ENCODE results near the gene ATG7.
A peak's percentile ranks its signal among the peaks of the same experiment; 100 is the strongest.
"Not testable (repeated sequence)": the region's sequence is repeated elsewhere in the genome, so short reads cannot be mapped to it uniquely, and the experiment has no call there.

Gene ATG7

GRCh38 chr3:11595024-11595423, 322.8 kb downstream of the ATG7 start:
- not testable (repeated sequence) for ATAC-seq (replicated peaks; ENCODE audit: extremely low read depth, poor library complexity, severe bottlenecking); DNase-seq (ENCODE audit: low spot score in 2 of 2); H3K9me3 Mint-ChIP-seq; H3K27me3 Mint-ChIP-seq; H3K4me3 Mint-ChIP-seq; H3K36me3 Mint-ChIP-seq (ENCODE audit: insufficient read depth)
- peaks cover 51% of the 10 kb centered on the region for H3K4me1 Mint-ChIP-seq
- peak overlapping the region; percentile 35 for H3K27ac Mint-ChIP-seq (ENCODE audit: low read depth)

DNA sequence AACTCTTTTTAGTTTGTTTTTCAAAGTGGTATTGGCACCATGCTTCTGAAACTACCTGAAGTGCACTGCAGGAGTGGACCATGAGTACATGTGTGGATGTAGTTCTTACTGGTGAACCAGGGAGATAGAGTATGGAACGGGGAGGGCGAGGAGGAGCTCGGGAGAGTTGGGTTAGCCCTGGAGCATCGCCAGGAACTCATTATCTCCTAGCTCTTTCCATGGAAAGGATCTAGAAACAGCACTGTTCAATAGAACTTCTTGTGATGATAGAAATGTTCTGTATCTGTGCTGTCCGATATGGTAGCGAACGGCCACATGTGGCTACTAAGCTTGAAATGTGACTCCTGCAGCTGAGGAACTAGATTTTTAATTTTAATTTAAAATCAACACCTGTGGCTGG, 324.2 kb downstream of the ATG7 start:
- peaks cover 41% of the 10 kb centered on the region for H3K4me1 Mint-ChIP-seq
- H3K27me3 Mint-ChIP-seq, result no peaks in the 10 kb centered on the region
- ATAC-seq (replicated peaks; ENCODE audit: extremely low read depth, poor library complexity, severe bottlenecking), result no peak
- H3K4me3 Mint-ChIP-seq, result no peak overlapping the region
- H3K36me3 Mint-ChIP-seq (ENCODE audit: insufficient read depth), result peaks cover 12% of the 10 kb centered on the region
- no peak overlapping the region for H3K27ac Mint-ChIP-seq (ENCODE audit: low read depth)
- DNase-seq (ENCODE audit: low spot score in 2 of 2), result no peak
- H3K9me3 Mint-ChIP-seq, result no peaks in the 10 kb centered on the region

DNA sequence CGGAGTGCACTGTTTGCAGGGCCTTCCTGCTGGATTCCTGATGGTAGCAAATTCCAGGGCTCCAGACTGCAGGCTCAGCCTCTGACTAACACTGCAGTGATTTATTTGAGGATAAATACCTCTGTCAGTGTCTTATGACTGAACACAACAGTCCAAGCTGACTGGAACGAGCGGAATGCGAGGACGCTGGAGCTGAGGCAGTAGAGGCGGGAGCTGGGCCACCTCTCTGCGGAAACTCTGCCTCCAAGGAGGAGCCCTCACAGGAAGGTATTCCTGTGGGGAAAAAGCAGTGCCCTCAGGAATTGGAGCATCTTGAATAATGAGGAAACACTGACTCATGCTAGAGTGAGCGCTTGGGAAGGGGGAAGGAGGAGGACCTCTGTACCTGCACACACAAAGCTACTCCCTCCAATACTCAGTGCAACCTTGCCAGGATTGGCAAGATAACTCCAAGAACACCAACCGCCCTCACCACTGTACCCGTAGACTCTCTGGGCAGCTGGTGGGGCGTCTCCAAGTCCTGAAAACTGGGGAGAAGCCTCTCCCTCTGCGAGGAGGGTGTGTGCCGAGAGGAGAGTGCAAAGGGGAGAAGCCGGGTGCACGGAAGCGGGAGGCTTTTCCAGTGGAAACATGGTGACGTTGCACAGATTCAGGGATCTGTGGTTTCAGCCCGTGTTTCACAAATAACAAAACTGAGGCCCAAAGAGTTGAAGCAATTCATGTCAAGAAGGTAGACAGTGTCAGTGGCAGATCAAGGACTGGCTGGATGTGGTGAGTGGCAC, 328.5 kb downstream of the ATG7 start:
- no peak overlapping the region for H3K27ac Mint-ChIP-seq (ENCODE audit: low read depth)
- H3K27me3 Mint-ChIP-seq, result no peaks in the 10 kb centered on the region
- no peak overlapping the region for H3K4me3 Mint-ChIP-seq
- DNase-seq (ENCODE audit: low spot score in 2 of 2) (no peak), ATAC-seq (replicated peaks; ENCODE audit: extremely low read depth, poor library complexity, severe bottlenecking) (no peak)
- peaks cover 11% of the 10 kb centered on the region for H3K36me3 Mint-ChIP-seq (ENCODE audit: insufficient read depth)
- no peaks in the 10 kb centered on the region for H3K9me3 Mint-ChIP-seq
- peaks cover 18% of the 10 kb centered on the region for H3K4me1 Mint-ChIP-seq

- ATAC-seq (replicated peaks; ENCODE audit: extremely low read depth, poor library complexity, severe bottlenecking) (no peak), DNase-seq (ENCODE audit: low spot score in 2 of 2) (no peak)
- Mint-ChIP-seq H3K9me3 (no peaks in the 10 kb centered on the region), H3K27me3 (no peaks in the 10 kb centered on the region), H3K4me3 (no peak overlapping the region), H3K27ac (ENCODE audit: low read depth) (no peak overlapping the region), H3K36me3 (ENCODE audit: insufficient read depth) (peaks cover 11% of the 10 kb centered on the region), H3K4me1 (peaks cover 26% of the 10 kb centered on the region)
Measured at GRCh38 chr3:11601446-11602238, 329.4 kb downstream of the ATG7 start.

DNA sequence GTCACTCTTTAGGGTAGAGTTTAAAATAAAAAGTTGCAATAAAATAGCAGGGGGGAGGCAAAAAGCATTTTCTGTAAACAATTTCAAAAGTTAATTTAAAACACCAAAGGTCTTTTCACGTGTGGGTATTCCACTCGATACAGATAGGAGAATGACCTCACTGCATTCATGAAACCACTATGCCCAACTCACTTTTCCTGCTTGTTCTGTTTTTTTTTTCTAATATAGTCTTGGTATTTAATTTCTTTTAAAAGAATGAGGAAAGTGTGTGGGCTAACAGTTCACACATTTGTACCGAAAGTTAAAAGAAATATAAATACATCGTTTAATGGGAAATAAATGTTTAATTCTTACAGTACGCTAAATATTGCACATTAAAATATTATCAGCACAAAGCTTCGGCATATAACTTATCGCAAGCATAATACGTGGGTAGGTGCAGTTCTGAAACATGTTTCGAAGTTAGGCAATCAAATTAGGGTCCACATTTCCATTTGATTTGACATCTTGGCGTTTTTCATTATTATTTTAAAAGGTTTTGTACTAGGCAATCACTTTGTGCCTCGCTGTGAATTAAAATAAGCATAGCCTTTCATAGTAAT, 330.1 kb downstream of the ATG7 start:
- H3K4me3 Mint-ChIP-seq, result no peak overlapping the region
- ATAC-seq (replicated peaks; ENCODE audit: extremely low read depth, poor library complexity, severe bottlenecking), result no peak
- H3K4me1 Mint-ChIP-seq, result peaks cover 33% of the 10 kb centered on the region
- no peak overlapping the region for H3K27ac Mint-ChIP-seq (ENCODE audit: low read depth)
- H3K27me3 Mint-ChIP-seq, result no peaks in the 10 kb centered on the region
- no peak for DNase-seq (ENCODE audit: low spot score in 2 of 2)
- no peaks in the 10 kb centered on the region for H3K9me3 Mint-ChIP-seq
- peaks cover 11% of the 10 kb centered on the region for H3K36me3 Mint-ChIP-seq (ENCODE audit: insufficient read depth)

DNA sequence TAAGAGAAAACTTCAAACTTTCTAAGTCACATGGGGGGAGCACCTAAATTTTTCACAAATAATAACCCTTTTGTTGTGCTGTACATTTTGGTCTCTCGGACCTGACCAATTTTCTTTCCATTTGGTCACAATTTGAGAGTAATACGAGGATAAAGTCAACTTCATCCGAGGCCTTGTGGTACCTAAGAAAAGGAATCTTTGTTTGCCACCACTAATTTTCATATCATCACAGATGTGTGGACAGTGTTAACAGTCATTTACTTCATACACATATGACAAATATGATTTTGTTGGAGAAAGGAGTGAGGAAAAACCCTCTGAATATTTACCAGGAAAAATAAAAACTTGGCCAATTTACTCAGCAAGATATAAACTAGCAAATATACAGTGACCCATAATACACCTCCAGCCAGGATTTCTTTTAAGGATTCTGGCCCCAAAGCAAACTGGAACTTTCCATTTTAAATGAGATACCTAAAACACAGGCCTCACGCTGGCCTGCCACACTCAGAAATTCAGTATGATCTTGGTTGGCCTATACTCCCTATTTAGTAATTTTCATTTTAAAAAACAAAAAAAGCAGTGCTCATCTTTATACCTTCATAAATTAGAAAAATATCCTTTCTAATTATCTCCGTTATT, 330.8 kb downstream of the ATG7 start:
- Mint-ChIP-seq H3K36me3 (ENCODE audit: insufficient read depth) (peaks cover 9% of the 10 kb centered on the region), H3K27ac (ENCODE audit: low read depth) (no peak overlapping the region), H3K9me3 (no peaks in the 10 kb centered on the region), H3K27me3 (no peaks in the 10 kb centered on the region), H3K4me3 (no peak overlapping the region), H3K4me1 (peaks cover 34% of the 10 kb centered on the region)
- no peak for ATAC-seq (replicated peaks; ENCODE audit: extremely low read depth, poor library complexity, severe bottlenecking)
- DNase-seq (ENCODE audit: low spot score in 2 of 2), result no peak

DNA sequence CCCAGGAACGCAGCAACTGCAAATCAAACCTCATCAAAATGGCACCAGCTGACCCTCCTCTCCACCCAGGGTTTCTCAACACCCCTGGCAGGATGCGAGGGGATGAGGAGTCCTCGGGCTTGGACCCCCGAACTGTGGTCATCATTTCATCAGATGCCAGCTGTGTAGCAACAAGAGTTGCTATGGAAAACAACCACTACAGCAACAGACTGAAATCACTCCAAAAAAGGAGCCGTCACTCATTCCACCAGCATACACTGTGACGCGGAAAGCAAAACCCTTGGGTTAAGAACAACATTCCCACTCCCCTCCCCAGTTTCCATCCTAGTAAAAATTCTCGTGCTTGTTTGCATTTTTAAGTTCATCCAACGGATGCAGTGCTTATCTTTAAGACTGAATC, 331.4 kb downstream of the ATG7 start:
- H3K4me3 Mint-ChIP-seq, result no peak overlapping the region
- peaks cover 8% of the 10 kb centered on the region for H3K36me3 Mint-ChIP-seq (ENCODE audit: insufficient read depth)
- no peak overlapping the region for H3K27ac Mint-ChIP-seq (ENCODE audit: low read depth)
- H3K4me1 Mint-ChIP-seq, result peaks cover 27% of the 10 kb centered on the region
- H3K9me3 Mint-ChIP-seq, result no peaks in the 10 kb centered on the region
- ATAC-seq (replicated peaks; ENCODE audit: extremely low read depth, poor library complexity, severe bottlenecking) (no peak), DNase-seq (ENCODE audit: low spot score in 2 of 2) (no peak)
- H3K27me3 Mint-ChIP-seq, result no peaks in the 10 kb centered on the region

DNA sequence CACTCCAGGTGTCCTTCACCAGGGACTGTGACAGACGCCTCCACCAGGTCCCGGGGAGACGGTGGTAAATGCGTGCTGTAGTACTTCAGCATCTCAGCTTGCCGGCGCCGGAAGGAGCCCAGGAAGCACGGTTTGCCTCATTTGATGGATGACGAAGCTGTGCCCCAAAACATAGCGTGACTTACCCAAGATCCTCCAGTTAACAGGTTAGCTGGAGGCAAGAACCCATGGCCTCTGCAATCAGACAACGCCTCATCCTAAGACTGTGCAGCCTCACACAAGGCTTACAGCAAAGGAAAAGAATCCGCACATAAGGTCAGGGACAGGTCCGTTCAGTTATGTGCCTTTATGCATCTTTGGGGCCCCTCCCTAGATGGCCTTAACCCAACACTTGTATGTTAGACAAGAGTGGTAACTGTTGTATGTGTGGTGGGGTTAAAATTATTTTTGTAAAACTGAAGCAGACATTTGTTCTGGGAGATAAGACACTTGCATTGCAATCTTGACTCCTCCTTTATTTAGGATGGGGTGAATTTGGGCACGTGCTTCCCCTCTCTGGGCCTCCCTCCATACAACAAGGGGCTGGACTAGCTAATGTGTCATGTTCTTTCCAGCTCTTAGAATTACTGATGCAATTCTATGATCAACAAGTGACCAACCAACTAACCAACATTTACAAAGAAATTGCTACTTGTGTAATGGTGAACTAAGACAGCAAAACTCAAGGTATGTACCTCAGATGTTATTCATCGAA, 332.1 kb downstream of the ATG7 start:
- Mint-ChIP-seq H3K27me3 (no peaks in the 10 kb centered on the region), H3K4me1 (peaks cover 26% of the 10 kb centered on the region), H3K9me3 (no peaks in the 10 kb centered on the region), H3K36me3 (ENCODE audit: insufficient read depth) (peaks cover 8% of the 10 kb centered on the region), H3K27ac (ENCODE audit: low read depth) (no peak overlapping the region), H3K4me3 (no peak overlapping the region)
- no peak for DNase-seq (ENCODE audit: low spot score in 2 of 2)
- ATAC-seq (replicated peaks; ENCODE audit: extremely low read depth, poor library complexity, severe bottlenecking), result no peak

- H3K4me1 Mint-ChIP-seq, result peaks cover 37% of the 10 kb centered on the region
- no peaks in the 10 kb centered on the region for H3K9me3 Mint-ChIP-seq
- H3K4me3 Mint-ChIP-seq, result no peak overlapping the region
- H3K36me3 Mint-ChIP-seq (ENCODE audit: insufficient read depth), result peaks cover 7% of the 10 kb centered on the region
- DNase-seq (ENCODE audit: low spot score in 2 of 2), result no peak
- ATAC-seq (replicated peaks; ENCODE audit: extremely low read depth, poor library complexity, severe bottlenecking), result no peak
- peak overlapping the region; percentile 32 for H3K27ac Mint-ChIP-seq (ENCODE audit: low read depth)
- H3K27me3 Mint-ChIP-seq, result no peaks in the 10 kb centered on the region
Measured at GRCh38 chr3:11605398-11605797, 333.2 kb downstream of the ATG7 start.

DNA sequence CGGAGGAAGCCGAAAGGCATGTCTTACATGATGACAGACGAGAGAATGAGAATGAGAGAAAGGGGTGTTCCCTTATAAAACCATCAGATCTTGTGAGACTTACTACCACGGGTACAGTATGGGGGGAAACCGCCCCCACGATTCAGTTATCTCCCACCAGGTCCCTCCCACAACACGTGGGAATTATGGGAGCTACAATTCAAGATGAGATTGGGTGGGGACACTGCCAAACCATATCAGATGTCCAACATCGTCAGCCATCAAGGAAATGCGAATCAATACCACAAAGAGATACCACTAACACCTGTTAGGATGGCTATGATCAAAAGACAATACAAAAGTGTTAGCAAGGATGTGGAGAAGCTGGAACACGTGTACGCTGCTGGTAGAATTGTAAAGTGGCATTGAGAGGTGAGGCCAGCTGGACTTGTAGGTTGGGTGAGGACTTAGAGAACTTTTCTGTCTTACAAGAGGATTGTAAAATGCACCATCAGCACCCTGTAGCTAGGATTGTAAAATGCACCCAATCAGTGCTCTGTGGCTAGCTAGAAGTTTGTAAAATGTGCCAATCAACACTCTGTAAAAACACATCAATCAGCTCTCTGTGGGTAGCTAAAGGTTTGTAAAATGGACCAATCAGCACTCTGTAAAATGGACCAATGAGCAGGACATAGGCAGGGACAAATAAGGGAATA, 334.0 kb downstream of the ATG7 start:
- peaks cover 46% of the 10 kb centered on the region for H3K4me1 Mint-ChIP-seq
- no peaks in the 10 kb centered on the region for H3K27me3 Mint-ChIP-seq
- H3K4me3 Mint-ChIP-seq, result no peak overlapping the region
- peak overlapping the region; percentile 32 for H3K27ac Mint-ChIP-seq (ENCODE audit: low read depth)
- H3K9me3 Mint-ChIP-seq, result no peaks in the 10 kb centered on the region
- peaks cover 4% of the 10 kb centered on the region for H3K36me3 Mint-ChIP-seq (ENCODE audit: insufficient read depth)
- DNase-seq (ENCODE audit: low spot score in 2 of 2) (no peak), ATAC-seq (replicated peaks; ENCODE audit: extremely low read depth, poor library complexity, severe bottlenecking) (no peak)

DNA sequence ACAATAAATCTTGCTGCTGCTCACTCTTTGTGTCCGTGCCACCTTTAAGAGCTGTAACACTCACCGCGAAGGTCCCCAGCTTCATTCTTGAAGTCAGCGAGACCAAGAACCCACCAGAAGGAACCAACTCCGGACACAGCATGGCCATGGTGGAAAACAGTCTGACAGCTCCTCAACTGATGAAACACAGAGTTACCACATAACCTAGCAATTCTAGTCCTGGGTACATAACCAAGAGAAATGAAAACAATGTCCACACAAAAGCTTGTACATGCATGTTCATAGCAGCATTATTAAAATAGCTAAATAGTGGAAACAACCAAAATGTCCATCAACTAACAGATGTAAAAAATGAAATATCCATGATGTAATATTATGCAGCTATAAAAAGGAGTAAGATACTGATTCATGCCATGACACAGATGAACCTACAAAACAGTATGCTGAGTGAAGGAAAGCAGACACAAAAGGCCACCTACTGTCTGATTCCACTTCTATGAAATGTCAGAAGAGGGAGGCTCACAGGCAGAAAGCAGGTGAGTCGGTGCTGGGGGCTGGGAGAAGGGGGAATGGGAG, 334.8 kb downstream of the ATG7 start:
- H3K4me3 Mint-ChIP-seq, result no peak overlapping the region
- H3K36me3 Mint-ChIP-seq (ENCODE audit: insufficient read depth), result peaks cover 2% of the 10 kb centered on the region
- H3K27me3 Mint-ChIP-seq, result no peaks in the 10 kb centered on the region
- no peaks in the 10 kb centered on the region for H3K9me3 Mint-ChIP-seq
- DNase-seq (ENCODE audit: low spot score in 2 of 2) (no peak), ATAC-seq (replicated peaks; ENCODE audit: extremely low read depth, poor library complexity, severe bottlenecking) (no peak)
- H3K4me1 Mint-ChIP-seq, result peaks cover 48% of the 10 kb centered on the region
- H3K27ac Mint-ChIP-seq (ENCODE audit: low read depth), result no peak overlapping the region
